Measurements from ENCODE around the gene ST3GAL6.

ST3GAL6 gene

DNA sequence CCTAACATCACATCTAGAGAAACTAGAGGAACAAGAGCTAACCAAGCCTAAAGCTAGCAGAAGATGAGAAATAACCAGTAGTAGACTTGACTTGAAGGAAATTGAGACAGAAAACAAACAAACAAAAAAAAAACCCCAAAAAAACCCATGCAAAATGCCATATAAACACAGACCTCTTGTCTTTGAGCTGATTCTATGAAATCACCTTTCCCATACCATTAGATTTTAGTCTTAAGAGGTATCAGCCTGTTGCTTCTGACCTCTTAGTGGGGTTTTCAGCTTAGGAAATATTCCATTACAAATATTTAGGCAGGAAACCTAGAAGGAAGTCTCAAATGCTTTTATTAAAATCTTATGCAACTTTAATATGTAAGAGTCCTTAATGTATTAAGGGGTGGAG is 23.9 kb upstream of the ST3GAL6 start:
- no peak for DNase-seq (ENCODE audit: low read depth in 4 of 4, low spot score in 1 of 4)

DNA sequence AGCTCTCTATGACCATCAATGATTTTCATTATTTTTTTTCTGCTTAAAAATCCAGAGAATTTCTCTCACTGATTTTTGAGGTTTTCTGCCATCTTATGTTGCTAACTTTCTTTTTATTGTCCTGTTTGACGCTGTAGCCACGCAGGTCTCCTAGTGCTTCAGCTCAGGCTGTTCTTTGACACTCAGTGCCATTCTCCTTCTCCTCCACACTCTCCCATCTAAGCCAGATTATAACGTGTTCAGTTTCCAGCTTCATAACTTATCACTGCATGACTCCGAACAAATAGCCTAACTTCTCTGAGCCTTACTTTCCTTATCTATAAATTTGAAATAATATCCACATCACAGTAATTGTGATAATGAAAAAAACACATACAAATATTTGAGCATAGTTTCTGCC is 22.8 kb upstream of the ST3GAL6 start:
- no peak for DNase-seq (ENCODE audit: low read depth in 4 of 4, low spot score in 1 of 4)

DNA sequence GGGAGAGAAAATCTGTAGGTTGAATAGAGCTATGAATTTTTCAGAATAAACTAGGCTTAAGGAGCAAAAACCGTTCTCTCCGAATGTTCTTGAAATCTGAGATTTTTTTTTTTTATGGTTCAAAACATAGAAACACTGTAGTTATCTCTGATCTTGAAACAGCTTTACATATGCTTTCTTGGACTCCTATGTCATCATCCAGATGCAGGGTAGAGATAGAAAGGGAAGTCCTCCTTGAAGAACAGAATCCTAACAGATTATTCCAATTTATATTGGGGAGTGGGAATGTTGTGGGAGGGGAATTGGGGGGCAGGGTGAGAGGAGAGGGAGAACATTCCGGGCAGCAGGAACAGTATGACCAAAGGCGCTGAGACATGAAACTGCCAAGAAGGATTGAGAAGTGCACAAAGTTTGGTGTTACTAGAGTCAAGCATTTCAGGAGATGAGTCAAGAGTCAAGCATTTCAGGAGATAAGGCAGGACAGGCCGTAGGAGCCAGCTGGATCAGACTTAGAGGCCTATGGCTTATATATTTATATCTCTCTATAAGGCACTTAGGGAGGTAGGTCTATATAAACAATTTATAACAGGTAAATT is 21.9 kb upstream of the ST3GAL6 start:
- DNase-seq (ENCODE audit: low read depth in 4 of 4, low spot score in 1 of 4): no peak

DNA sequence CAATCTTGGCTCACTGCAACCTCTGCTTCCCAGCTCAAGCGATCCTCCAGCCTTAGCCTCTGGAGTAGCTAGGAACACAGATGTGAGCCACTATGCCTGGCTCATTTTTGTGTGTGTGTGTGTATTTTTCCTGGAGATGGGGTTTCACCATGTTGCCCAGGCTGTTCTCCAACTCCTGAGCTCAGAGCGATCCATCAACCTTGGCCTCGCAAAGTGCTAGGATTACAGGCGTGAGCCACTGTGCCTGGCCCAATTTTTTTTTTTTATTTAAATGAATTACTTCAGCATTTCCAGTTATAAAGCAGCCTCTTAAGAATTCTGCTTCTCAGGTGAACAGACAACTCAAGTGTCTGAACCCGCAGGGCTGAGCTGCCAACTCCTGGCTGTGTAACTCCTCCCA is 20.1 kb upstream of the ST3GAL6 start:
- DNase-seq (ENCODE audit: low read depth in 4 of 4, low spot score in 1 of 4): no peak

DNA sequence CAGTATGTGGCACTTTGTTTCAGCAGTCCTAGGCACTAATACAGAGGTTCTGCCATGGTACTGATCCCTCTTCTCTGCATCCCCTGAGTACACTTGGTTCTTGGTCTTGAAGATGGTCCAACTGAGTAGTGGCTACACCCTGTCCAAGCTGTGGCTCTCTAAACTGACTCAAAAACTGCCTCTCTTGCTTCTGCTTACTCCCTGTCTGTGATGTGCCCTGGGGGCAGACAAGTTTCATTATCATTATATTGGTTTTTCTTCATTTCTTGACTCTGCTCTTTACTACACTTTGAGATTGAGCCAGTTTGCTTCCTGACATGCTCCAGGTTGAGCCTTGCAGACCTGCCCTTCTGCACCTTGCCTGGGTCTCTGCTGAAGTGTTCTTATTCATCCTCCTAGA is 18.9 kb upstream of the ST3GAL6 start:
- DNase-seq (ENCODE audit: low read depth in 4 of 4, low spot score in 1 of 4): no peak

DNA sequence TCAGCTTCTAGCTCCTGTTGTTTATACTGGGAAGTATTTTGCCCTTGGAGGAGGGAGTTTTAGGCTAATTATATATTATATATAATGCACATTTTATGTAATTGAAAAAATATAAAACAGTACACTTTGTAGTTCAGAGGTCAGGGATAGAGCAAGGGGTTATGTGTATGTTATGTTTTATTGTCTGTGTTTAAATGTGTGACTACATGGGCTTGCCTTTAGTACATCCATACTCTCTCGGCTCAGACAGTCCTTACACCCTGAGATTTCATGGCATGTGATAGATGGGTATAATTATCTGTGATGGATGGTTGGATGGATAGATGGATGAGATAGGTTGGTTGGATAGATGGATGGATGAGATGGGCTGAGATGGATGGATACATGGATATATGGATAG is 17.4 kb upstream of the ST3GAL6 start:
- no peak for DNase-seq (ENCODE audit: low read depth in 4 of 4, low spot score in 1 of 4)

DNA sequence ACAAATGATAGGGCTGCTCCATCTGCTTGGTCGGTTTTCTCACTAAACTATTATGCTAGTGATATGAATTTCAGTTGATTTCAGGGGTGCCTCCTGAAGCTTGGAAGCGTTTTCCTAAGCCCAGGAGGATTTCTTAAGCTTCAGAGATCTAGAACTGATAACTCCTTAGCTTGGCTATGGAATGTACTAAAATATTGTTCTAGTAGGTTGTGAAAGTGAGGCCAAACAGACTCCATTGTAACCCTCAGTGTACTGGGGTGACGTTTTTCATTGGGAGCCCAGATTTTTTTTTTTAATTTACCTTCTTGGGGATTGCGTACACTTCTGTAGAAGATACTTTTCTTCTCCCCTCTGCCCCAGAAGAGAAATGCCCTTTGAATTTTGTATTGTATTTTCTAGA is 17.0 kb upstream of the ST3GAL6 start:
- no peak for DNase-seq (ENCODE audit: low read depth in 4 of 4, low spot score in 1 of 4)

DNA sequence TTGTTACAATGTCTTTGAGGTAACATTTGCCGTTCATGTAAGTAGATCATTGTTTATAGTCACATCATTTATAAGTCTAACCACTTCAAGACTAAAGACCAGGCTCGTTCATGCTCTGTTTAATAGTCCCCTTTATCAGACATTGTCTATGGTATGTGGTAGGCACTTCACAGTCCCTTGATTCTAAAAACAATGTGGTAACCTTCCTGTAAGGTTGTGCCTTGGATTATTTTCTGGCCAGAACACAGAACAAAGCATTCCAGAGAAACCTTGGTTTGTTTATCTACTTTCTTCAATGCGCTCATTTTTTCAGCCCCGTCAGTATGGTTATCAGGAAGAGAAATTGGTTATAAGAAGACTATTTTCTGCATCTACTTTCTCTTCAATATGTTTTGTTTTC is 16.3 kb upstream of the ST3GAL6 start:
- DNase-seq (ENCODE audit: low read depth in 4 of 4, low spot score in 1 of 4): no peak

DNA sequence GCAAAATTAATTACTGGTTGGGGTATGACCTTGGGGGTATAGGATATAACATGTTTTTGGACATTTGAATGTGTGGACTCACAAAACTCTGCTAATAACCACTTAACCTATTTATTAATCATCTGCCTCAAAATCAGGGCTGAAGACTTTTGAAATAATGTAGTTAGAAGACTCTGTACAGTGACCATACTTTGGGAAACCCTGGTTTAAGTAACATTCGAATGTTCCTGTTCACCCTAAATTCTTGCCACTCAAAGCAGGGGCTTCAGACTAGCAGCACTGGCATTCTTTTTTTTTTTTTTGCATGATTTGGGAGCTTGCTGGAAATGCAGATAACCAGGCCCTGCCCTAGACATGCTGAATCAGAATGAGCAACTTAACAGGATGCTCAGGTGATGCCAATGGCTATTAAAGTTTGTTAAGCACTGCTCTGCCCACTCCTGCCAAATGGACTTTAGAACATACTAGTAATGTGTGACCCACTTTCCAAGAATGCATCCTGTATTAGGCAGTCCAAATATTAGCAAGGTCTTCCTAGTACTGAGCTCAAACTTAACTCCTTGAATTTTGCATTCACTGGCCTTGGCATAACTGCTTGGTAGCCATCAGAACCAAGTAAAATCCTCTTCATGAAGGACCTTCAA is 12.7 kb upstream of the ST3GAL6 start:
- DNase-seq (ENCODE audit: low read depth in 4 of 4, low spot score in 1 of 4): no peak

DNA sequence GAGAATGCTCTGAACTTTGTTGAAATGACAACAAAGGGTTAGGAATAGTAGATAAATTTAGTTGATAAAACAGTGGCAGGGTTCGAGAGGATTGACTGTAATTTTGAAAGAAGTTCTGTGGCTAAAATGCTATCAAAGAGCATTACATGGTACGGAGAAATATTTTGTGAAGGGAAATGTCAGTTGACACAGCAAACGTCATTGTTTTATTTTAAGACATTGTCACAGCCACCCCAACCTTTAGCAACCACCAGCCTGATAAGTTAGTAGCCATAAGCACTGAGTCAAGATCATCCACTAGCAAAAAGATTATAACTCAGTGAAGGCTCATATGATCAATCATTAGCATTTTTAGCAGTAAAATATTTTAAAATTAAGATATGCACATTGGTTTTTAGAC is 8.7 kb upstream of the ST3GAL6 start:
- DNase-seq (ENCODE audit: low read depth in 4 of 4, low spot score in 1 of 4): no peak

DNA sequence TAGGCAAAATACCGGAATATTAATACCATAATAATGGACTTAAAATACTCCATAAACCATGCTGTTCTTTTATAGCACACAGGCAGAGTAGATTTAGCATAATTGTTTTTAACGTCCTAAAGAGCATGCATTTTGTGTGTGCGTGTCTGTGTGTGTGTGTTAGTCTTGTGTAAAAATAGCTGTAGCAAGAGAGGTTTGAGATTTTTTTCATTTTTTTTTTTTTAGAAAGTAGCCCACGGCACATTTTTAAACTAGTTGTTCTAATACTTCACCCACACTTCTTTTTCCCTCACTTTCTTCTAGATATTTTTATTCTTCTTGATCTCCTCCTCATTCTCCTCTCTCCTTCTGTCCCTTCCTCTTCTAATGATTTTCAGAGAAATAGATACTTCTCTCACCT is 7.5 kb upstream of the ST3GAL6 start:
- DNase-seq (ENCODE audit: low read depth in 4 of 4, low spot score in 1 of 4): no peak

DNA sequence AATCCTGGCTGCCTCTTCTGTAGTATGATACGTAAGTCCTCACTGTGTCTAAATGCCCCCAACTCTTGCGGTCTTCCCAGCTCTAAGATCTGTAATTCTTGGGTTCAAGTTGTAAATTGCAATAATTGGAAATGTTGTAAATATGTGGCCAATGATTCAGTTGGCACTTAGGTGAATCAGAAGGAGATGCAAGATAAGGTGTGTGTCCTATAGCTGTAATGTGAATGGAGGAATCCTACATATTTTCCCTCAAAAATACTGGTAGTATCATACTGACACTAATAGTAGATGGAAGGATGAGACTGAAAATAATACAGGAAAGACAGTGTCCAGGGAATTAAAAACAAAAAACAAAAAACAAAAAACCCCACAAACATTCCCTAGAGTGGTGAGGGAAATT is 3.5 kb upstream of the ST3GAL6 start:
- DNase-seq (ENCODE audit: low read depth in 4 of 4, low spot score in 1 of 4): no peak

DNA sequence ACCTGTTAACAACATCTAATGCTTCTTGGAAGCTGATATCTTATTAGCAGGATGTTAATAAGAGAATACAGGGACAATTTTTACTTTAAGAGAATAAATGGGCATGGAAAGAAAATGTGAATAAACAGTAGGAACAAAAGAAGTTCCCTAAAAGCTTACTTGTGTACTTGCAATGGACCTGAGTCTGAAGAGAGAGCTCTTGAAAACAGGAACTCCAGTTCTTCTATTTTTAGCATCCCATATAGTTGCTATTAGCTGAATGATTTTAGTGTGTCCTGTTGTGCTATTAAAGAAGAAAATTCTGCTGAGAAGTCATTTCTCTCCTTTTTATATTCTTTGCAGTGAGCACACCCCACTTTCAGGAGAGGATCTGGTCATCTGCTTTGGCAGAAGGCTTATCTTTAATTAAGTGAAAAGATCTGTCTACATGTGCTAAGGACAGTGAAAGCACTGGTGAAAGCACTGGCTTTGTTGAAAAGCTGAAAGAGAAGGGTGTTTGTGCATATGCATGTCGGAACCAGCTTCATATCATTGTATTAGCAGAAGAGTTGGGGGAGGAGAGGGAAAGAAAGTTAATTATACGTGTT is 1.4 kb upstream of the ST3GAL6 start:
- DNase-seq (ENCODE audit: low read depth in 4 of 4, low spot score in 1 of 4): no peak

DNA sequence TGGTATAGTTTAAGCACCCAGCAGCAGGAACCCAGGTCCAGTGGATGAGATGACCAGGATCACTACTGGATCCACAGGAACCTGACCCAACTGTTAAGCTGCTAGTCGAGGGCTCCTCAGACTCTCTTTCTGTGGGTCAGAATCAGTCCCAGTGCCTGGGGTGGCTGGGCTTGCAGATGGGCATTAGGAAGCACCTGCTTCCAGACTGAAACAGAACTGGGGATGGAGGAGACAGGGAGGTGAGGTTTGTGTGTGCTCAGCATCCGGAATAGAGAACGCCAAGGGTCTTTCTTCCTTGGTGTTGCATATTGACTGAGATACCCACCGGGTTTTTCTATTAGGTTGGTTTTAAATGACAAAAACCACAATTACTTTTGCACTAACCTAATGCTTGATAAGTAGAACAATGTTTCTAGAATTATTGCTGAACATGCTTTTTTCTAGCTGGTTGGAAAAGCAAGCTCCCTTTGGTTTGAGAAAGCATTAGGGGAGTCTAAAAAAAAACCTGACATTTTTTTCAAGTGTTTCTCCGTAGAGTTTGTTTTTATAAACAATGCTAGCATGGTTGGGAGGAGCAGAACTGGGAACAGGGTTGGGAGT is 779 bp downstream of the ST3GAL6 start:
- no peak for DNase-seq (ENCODE audit: low read depth in 4 of 4, low spot score in 1 of 4)

DNA sequence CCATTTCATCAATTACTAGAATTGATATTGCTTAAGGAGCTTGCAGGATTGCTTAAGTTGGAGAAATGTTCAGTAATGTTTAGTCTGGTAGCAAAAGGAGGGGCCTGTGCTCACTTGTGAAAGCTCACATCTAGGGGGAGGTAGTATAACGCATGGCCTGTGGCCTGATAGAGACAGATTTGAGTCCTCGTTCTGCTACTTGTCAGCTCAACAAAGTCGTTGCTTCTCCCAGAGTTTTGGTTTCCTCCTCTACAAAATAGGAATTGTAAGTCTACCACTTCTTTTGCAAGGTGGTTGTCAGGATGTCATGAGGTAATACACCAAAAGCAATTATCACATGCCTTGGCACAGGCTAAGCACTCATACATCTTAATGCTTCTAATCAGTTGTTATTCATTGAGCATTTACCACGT is 1.3 kb downstream of the ST3GAL6 start:
- DNase-seq (ENCODE audit: low read depth in 4 of 4, low spot score in 1 of 4): no peak

DNA sequence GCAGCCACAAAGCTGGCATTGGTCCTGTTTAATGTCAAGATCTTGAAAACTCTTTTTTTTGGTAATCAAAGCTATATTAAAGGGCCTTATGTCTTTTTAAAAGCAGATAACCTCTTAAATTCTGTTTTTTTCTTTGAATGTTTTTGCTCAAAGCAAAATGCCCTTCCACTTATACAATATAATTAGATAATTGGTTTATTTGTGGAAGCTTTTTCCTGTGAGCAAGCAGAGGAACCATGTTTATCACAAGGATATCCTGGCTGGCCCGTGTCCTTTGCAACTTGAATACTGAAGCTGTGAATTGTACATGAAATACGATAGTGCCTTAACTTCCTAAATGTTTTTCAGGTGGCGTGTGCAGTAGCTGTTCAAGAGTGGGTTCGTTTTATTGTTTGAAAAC is 2.6 kb downstream of the ST3GAL6 start:
- no peak for DNase-seq (ENCODE audit: low read depth in 4 of 4, low spot score in 1 of 4)

DNA sequence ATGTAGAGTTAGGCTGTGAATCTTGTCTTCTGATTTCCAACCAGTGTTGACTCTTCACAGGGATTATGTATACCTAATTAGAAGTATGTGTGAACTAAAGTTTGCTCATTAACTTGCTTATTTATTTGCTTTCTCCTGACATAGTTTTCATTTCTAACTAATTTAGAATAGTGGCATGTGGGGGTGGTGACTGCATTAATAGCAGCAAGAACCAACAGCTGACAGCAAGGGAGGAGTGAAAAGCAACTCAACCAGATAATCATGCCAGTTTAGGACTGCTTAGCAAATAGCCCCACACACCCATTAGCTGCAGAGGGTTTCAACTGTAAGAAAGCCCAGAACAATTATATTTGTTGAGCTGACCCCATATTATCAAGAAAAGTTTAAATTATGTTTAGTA is 3.8 kb downstream of the ST3GAL6 start:
- no peak for DNase-seq (ENCODE audit: low read depth in 4 of 4, low spot score in 1 of 4)

DNA sequence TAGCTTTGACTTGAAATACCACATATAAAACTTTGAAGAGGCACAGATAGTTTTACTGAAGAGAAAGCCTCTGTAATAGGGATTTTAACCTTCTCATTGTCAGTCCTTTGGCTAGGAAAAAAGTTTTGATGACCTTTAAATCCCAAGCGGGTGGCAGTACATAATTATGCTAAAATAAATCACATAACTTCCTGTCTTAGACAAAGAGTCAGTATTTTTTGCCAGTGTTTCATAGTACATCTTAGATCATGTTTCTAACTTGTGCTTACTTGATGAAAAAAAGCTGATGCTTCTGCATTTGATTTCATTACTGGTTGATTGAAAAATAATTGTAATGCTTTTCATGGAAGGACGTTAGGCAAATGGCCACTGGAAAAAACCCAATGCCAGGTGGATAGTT is 5.8 kb downstream of the ST3GAL6 start:
- no peak for DNase-seq (ENCODE audit: low read depth in 4 of 4, low spot score in 1 of 4)

DNA sequence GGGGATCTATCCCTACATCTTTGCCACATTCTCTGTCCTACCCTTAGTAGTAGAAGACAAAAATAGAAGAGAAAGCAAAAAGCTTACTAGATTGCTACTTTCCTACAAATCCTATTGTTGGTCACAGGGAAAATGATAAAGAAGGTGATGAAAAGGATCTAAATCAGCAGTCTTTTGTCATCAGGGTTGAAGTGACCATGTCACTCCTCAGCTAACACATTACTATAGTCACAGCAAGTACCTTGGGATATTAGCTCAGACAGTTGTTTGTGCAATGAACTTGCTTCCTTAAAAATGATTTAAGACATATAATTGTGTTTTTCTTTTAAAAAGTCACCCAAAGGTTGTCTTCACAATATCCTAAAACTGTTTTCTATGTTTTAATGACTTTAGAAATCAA is 6.3 kb downstream of the ST3GAL6 start:
- no peak for DNase-seq (ENCODE audit: low read depth in 4 of 4, low spot score in 1 of 4)

DNA sequence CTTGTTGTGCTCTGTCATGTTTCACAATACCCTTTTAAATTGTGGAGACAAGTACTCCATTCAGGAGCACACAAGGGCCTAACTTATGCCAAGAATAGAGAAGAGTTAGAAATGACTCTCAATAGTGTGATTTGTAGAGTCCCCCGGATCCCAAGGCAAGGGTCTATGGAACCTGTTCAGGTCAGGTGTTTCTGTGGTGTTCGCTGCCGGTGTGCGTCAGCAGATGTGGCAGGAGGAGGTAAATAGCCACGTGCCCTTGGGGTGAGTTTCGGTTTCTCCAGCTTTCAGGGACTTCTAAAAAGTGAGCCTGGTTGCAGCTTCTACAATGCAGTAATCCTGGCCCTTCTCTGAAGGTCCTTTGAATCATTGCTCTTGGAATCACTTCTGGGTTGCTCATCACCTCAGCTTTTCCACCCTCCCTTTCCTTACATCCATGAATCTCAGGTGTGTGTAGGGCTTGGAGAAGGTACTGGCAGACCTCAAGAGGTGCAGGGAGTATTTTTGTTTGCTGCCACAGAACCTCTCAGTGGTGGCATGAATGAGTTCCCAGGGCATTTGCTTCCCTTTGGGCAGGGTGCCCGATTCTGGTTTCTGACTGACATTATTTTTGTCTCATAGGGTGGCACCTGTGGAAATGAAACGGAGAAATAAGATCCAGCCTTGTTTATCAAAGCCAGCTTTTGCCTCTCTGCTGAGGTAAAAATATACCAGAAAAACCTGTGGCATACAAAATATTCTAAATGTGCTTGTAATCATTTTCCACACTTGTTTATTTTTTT is 7.3 kb downstream of the ST3GAL6 start:
- DNase-seq (ENCODE audit: low read depth in 4 of 4, low spot score in 1 of 4): no peak

DNA sequence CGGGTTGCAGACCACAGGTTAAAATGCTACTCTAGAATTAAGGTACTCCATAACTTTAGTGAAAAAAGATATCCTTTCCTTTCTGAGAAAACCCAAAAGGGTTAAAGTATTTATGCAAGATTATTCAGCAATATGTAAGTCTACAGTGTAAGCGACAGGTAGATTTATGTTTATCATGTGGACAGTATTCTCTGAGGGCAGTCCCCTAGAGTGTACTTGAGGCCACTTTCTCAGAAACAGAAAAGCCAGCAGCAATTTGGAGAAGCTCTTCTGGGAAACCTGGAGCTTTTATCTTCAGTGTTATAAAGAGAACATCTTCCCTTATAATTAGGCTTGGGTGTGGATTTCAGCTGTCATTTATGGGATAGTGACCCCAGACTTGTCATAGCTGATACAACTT is 8.9 kb downstream of the ST3GAL6 start:
- no peak for DNase-seq (ENCODE audit: low read depth in 4 of 4, low spot score in 1 of 4)

Measured in stimulated activated CD4-positive, alpha-beta T cell treated with anti-CD3 and anti-CD28 coated beads, Interleukin-1b, Interleukin-23, amount 100 ng/mL, for 24 hours (primary cell).